Lower lobe of right lung (tissue), 2 donors: ENCODE results near the gene CASP3. TPM values are rescaled to one million over a fixed set of nuclear protein-coding genes. Genes with fewer than 3 reads are reported as not detected.
A peak's percentile ranks its signal among the peaks of the same experiment; 100 is the strongest.

Experiments
- ATAC-seq, 2 donors: fragments of 200-7000 bp; cut with Tn5 transposase; one replicate each; pipeline ENCODE4 v1.9.1; 2020 to 2022; ENCODE audit warnings: mild to moderate bottlenecking in 2 of 2, moderate library complexity in 2 of 2
- DNase-seq: peaks from one replicate; pipeline ENCODE4 v3.0.0-alpha.2; 2020
- H3K27ac ChIP-seq: fragments of 200-600 bp; one replicate; pipeline ENCODE4 v1.8.0; 2022
- H3K27me3 ChIP-seq: fragments of 200-600 bp; one replicate; pipeline ENCODE4 v1.8.0; 2022; ENCODE audit warnings: low read depth
- H3K36me3 ChIP-seq: fragments of 200-600 bp; one replicate; pipeline ENCODE4 v1.8.0; 2022; ENCODE audit warnings: mild to moderate bottlenecking
- H3K4me1 ChIP-seq: fragments of 200-600 bp; one replicate; pipeline ENCODE4 v1.8.0; 2022
- H3K4me3 ChIP-seq: fragments of 200-600 bp; one replicate; pipeline ENCODE4 v1.8.0; 2022; ENCODE audit warnings: mild to moderate bottlenecking
- H3K9me3 ChIP-seq: fragments of 200-600 bp; one replicate; pipeline ENCODE4 v1.8.0; 2022
- CTCF ChIP-seq: fragments of 200-600 bp; IDR thresholded peaks from one replicate; pipeline ENCODE4 v1.8.0; 2022; ENCODE audit warnings: antibody characterized with exemption, mild to moderate bottlenecking
- intact Hi-C: fragments of 100-400 bp; cut with DNase I; formaldehyde crosslinking; loops from one replicate; pipeline ENCODE4 v1.11.0; 2022
- total RNA-seq: library from RNA; stranded (reverse); fragmentation: NEBNext Ultra II Directional; extraction: Animal tissue kit (Norgen Biotek cat#: 25700); gene quantifications from one replicate; pipeline ENCODE4 v1.2.1, GENCODE V29; 2021
- donor health status: DM: no; HTN: yes; CAD: no; lungs with severe emphysema.

The CASP3 gene
- total RNA-seq, 1 donor from 2014 or later: 17.8 TPM

GRCh38 chr4:184648313-184649025, 778 bp downstream of the CASP3 start:
- intact Hi-C loops: no loop called here
- H3K27ac ChIP-seq: peak overlapping the region; percentile 96
- H3K9me3 ChIP-seq: no peaks in the 10 kb centered on the region
- peak; percentile 79 for DNase-seq
- peak overlapping the region; percentile 66 for H3K4me3 ChIP-seq
- H3K36me3 ChIP-seq: peaks cover 10% of the 10 kb centered on the region
- no peak for TF ChIP-seq CTCF
- H3K4me1 ChIP-seq: peaks cover 41% of the 10 kb centered on the region
- H3K27me3 ChIP-seq: no peaks in the 10 kb centered on the region
- peak; percentile 64 to 75 for ATAC-seq

- peak overlapping the region; percentile 66 for H3K4me3 ChIP-seq
- peak overlapping the region; percentile 96 for H3K27ac ChIP-seq
- no peak for DNase-seq
- H3K27me3 ChIP-seq: no peaks in the 10 kb centered on the region
- H3K36me3 ChIP-seq: peaks cover 10% of the 10 kb centered on the region
- intact Hi-C loops: no loop called here
- no peak for ATAC-seq
- H3K4me1 ChIP-seq: peaks cover 41% of the 10 kb centered on the region
- TF ChIP-seq CTCF: no peak
- no peaks in the 10 kb centered on the region for H3K9me3 ChIP-seq
Measured at GRCh38 chr4:184648054-184648312, 1.3 kb downstream of the CASP3 start.

DNA sequence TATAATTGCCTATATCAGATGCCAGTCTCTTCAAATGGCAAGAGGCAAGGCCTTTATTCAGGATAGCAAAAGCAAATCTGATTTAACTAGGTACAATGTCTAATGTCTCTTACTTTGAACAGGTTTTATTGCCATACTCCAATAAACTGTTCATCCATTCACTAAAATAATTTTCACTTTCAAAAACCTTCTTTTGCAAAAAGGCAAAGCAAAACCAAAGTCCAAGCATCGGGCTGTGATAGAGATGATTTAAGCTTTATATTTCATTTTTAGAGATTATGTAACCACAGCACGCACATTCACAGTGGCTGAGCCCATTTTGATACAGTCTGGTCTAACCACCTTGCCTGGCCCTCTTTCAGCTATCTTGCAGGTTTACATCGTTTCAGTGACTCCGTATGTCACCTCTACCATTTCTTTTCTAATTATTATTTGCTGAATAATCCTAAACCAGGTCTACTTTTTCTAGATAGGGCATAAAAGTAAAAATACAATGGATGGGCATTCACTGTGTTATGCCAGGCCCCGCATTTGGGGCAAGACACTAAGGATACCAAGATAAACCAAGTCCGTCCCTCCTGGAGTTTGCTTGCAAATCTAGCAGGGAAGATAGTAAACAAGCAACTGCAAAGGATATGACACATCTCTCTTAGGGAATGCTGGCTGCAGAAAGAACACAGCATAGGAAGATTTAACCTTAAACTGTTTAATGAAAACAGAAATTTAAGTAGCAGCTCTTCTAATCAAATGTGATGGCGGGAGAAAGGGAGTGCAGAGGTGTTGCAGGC, 1.8 kb downstream of the CASP3 start:
- Histone ChIP-seq H3K36me3 (peaks cover 13% of the 10 kb centered on the region), H3K27me3 (no peaks in the 10 kb centered on the region), H3K4me3 (peak overlapping the region; percentile 66), H3K27ac (peak overlapping the region; percentile 96), H3K4me1 (peaks cover 41% of the 10 kb centered on the region), H3K9me3 (no peaks in the 10 kb centered on the region)
- TF ChIP-seq CTCF: no peak
- no peak for DNase-seq
- ATAC-seq: no peak
- intact Hi-C loops: no loop called here

DNA sequence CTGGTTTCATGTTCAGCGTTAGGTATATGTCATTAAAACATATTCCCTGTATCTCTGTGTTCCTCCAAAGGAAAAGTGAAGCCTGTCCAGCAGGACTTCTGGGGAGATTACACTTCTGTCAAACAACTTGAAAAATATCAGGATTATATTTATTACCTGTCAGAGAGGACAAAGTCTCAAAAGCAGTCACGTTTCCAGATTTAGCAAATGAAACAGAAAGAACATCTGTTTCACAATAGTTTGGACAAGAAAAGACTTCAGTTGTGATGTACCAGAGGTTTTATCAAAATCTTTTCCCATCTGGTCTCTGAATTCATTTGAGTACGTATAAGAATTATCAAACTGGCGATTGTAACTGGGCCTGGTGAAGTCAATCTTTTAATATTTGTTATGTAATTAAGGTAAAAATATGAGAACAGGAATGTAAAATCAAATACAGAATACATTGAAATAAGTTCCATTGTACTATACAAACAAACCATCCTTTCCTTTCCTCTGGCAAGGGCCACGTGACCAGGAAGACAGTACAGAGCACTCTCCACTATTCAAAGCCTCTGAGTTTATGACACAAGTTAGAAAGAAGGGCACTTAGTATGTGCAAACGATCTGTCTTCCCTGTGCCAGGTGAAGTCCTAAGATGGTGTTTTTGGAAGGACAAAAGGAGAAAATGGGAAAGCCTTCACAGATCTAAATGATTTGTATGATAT, 3.2 kb downstream of the CASP3 start:
- Histone ChIP-seq H3K27me3 (no peaks in the 10 kb centered on the region), H3K36me3 (peaks cover 22% of the 10 kb centered on the region), H3K9me3 (no peaks in the 10 kb centered on the region), H3K4me3 (no peak overlapping the region), H3K27ac (no peak overlapping the region), H3K4me1 (peaks cover 41% of the 10 kb centered on the region)
- no peak for TF ChIP-seq CTCF
- DNase-seq: no peak
- intact Hi-C loops: no loop called here
- ATAC-seq: no peak

DNA sequence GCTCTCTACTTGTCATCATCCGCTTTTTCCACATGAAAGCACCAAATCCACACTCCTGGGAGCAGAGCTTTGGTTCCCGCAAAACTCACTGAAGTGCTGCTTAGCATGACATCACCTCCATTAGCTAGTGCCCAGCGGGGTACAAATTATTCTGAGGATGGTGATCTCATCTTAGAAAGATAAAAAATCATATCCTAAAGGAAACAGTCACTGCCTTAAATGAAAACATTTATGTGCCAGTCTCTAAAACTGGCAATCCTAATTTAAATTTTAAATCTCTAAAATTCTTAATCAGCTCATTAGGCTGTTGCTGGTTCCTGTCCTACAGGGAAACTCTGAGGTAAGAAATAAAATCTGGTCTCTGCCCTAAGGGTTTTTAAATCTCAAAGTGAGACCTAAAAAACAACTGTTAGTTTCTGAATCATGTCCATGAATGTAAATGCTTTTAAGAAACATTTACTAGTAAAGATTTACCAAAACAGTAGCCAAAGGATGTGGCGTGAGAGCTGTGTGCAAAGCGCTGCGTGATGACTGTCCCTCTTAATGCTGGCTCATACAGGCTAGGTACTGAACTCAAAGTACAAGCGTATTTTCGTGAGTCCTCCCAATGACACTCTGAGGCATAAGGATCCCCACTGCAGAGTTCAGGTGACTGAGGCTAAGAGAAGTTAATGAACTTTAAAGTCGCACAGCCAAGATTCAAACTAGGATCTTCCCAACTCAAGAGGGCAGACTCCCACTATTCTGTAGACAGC, 4.5 kb downstream of the CASP3 start:
- H3K36me3 ChIP-seq: peaks cover 22% of the 10 kb centered on the region
- no peak overlapping the region for H3K4me3 ChIP-seq
- H3K27me3 ChIP-seq: no peaks in the 10 kb centered on the region
- H3K27ac ChIP-seq: no peak overlapping the region
- no peaks in the 10 kb centered on the region for H3K9me3 ChIP-seq
- no peak for TF ChIP-seq CTCF
- intact Hi-C loops: no loop called here
- ATAC-seq (no peak), DNase-seq (no peak)
- H3K4me1 ChIP-seq: peaks cover 34% of the 10 kb centered on the region
